Activated CD4-positive, CD25-positive, alpha-beta regulatory T cell treated with anti-CD3 and anti-CD28 coated beads, Interleukin-2, amount 50 U/mL, for 16 hours (primary cell): Measurements from ENCODE around the gene SH3RF1.
"Not testable (repeated sequence)": the region's sequence is repeated elsewhere in the genome, so short reads cannot be mapped to it uniquely, and the experiment has no call there.

ENCODE experiments used
- DNase-seq: peaks from one replicate; pipeline ENCODE4 v3.0.0-alpha.2; 2020; ENCODE audit warnings: low read depth, low spot score

The SH3RF1 gene

DNA sequence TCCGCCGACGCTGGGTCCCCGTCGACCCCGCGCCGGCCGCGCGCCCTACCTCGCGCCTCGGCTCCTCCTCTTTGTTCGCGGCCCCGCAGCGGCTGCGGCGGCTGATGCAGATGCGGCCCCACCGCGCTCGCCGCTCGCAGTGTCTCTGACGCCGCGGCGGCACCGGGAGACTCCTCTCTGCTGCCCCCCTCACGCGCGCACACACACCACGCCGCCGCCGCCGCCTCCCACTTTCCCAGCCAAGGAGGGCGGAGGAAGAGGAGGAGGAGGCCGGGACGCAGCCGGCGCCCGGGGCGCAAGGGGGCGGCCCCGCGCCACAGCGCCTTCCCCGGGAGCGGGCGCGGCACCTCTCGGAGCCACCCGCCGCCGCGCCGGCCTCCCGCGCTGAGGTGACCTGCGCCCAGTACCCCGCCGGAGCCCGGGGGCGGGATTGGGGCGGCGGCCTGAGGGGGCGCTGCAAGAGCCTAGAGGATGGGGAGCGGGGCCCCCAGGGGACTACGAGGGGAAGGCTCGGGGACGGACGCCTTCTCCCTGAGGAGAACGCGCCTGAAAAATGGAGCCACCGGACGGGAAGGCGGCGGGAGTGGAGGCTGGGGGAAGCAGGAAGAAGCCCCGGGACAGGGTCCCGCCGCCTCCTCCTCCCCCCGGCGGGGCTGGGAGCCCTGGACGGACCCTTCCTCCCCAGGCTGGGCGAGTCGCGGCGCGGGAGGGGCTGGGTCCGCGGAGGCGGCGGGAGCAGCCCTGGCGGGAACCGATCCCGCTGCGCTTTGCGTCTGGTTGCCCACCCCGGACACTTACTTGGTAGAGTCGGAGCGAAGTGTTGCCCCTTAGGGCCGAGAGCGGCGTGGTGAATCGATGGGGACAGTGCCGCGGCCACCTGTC, at the start of gene SH3RF1:
Gene SH3RF1, minus strand, starts transcription at position 147 of the 882 bp plus-strand sequence. CDS start 1,744 bp downstream, outside the sequence.
- DNase-seq, result no peak

DNA sequence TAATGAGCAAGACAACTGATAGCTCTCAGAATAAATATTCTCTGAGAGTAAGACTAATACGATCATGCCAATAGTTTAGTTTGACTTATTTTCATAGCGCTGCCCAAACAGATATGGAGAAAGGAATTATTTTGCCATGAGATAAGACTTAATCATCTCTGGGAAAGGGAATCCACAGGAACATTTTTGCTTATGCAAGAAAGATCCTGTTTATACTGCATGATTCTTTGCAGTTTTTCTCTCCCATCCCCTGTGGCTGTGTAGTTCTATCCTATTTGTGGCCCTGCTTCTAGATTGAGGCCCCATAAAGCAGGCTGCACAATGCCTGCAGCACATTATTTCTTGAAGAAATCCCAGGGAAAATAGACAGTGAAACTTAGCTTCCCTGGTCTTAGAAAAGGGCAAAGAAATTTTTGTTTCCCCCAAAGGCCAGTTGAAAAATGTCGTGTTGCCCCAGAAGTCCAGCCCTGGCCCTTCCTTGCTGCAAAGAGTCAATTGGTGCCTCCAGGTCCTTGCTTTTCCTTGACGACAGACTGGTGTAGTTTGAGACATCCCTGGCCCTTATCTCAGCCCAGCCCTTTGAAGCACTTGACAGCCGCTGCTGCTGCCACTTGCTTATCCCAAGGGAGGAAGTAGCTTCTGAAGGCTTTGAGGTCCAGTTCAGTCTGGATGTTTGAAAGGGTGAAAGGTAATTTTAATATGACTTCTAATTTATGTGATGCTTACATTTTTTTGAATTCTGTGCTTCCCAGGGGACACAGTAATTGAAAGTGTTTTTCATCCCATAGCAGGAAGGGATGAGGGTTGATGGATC, 45.0 kb upstream of the SH3RF1 start:
- no peak for DNase-seq

DNA sequence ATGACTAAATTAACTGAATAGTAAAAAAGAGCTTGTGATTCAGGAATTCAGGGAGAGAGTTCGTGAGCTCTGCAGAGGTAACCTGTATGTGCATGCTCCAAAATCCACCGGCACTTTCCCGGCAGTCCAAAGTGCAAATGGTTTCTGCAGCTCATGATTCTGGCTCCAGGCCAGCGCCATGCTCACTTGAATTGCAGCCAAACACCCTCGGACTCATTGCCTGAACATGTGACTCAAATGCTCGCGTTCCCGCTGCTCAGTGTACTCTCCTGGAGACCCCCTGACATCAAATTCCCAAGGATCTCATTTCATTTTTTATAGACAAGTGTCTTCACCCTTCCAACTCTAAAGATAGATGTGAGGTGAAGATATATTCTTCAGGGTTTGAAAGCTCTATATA, 44.1 kb upstream of the SH3RF1 start:
- DNase-seq, result no peak

DNA sequence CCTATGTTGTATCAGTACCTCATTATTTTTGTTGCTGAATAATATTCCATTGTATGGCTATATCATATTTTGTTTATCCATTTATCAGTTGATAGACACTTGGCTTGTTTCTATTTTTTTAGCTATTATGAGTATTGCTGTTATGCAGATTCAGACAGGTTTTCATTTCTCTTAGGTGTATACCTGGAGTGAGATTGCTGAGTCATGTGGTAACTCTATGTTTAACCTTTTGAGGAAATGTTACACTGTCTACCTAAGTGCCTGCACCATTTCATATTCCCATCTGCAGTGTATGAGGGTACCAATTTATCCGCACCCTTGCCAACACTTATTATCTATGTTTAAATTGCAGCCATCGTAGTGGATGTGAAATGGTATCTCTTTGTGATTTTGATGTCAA, 43.0 kb upstream of the SH3RF1 start:
- no peak for DNase-seq

DNA sequence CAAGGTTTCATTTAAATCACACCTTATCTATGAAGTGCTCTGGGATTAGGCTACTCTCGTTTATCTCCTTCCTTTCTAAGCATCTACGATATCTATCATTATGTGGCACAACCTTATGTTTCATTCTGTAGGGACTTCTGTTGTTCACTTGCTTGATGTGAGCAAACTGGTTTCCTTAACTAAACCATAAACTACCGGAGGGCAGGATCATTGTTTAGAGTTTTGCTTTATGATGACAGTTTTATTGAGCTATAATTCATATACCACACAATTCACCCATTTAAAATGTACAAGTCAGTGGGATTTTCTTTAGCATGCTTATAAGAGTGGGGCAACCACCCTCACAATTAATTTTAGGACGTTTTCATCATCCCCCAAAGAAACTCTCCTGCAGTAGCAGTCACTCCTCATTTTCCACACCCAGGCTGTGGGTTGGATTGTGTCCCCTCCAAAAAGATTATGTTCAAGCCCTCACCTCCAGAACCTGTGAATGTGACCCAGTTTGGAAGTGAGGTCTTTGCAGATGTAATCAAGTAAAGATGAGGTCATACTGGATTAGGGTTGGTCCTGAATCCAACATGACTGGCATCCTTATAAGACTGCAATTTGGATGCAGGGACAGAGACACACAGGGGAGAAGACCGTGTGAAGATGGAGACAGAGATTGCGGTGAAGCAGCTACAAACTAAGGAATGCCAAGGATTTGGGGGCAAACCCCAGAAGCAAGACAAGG, 42.1 kb upstream of the SH3RF1 start:
- no peak for DNase-seq

DNA sequence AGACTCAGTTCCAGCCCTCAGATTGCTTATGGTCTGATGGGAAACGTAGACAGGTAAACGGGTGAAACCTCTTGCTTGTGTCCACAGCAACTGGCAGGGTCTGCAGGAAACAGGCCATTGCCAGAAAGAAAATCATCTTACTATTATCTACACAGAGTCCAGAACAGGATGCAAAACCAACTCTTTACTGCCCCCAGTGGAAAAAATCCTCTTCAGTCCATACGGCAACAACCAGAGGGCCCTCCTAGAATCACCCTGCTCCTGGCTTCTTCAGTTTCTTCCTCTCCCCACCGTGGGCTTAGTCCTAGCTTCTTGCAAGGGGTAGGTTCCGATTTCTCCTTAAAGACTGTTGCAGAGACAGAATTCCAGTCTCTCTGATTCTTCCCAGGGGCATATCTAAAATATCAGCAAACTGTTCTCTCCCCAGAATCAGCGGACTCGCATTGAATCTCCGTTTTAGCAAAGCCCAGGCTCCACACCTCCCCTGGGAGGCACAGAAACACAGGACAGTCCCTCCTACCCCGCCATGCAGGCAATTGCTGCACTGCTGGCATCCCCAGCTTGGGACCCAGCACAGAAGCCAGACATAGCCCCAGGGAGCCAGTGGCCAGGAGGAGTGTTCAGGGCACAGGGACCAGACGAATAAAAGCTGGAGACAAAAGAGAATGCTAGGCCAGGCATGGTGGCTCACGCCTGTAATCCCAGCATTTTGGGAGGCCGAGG, 41.0 kb upstream of the SH3RF1 start:
- DNase-seq, result no peak

DNA sequence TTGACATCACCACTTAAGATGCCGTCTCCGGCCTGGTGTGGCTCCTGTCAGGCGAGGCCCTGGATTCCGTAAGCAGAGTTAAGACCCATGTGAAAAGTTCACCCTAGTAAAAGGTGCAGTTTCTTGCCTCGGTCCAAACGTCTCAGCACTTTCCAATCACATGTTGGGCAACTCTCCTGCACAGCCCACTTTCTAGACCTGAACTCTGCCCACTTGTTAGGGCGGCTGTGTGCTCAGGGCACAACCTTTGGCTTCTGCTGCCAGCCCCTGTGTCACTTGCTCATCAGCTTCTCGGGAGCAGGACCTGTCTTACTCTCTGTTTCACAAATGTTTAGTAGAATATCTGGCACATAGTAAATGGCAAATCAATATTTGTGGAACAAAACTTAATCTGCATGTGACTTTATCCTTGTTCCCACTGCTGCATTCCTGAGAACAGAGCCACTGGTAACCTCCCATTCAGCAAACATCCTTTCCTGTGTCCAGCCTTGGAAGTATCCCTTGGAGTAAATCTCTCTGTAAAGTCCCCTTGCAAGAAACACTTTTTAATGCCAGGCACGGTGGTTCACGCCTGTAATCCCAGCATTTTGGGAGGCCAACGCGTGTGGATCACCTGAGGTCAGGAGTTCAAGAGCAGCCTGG, 38.7 kb upstream of the SH3RF1 start:
- no peak for DNase-seq

DNA sequence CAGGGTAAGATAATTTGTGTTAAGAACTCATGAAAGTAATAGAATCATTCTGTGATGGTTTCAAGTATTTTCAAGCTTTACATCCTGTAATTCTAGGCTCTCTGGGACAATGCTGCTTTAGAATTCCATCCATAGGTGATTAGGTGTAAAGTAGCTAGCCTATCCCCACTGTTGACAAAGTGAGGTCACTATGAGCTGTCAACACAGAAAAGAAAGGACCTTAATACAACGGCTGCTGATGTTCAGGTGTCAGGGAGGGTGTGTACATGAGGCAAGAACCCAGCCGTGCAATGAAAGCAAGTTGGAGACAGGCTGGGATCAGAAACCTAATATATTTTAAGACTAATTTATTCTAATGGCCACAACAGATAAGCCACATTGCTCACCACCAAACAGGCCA, 36.8 kb upstream of the SH3RF1 start:
- no peak for DNase-seq

DNA sequence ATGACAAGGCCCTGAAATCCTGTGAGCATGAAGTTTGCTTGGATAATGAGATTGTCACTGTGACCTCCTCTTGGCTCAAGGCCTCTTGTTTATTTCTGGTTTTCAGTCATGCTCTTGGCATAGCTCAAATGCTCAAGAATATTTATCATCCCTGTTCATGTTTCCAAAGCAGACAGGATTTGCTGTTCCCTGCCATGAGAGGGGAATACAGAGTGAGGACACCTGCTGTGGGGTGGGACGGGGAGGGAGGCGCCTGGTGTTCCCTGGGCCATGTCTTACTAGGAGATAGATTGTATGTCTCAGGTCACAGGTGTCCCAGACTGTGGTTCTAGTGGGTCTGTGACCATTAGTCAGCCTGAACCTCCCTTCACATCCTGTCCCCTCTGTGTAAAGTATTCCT, 34.9 kb upstream of the SH3RF1 start:
- DNase-seq, result no peak

DNA sequence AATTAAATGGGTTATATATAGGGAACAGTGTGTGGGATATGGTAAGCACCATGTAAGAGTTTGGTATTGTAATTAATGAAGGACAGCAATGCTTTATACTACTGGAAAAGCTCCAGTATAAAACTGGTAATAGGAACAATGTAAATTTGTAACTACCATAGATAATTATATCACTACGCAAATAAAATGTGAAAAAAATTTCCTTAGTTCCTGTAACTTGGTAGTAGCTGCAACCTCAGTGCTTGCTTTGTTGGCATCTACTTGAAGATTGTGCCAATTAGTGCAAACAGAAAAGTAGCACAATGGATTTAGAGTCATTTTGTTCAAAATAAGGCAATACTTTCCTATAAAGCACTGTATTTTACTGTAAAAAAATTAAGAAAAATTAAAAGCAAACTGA, 34.4 kb upstream of the SH3RF1 start:
- DNase-seq, result no peak

DNA sequence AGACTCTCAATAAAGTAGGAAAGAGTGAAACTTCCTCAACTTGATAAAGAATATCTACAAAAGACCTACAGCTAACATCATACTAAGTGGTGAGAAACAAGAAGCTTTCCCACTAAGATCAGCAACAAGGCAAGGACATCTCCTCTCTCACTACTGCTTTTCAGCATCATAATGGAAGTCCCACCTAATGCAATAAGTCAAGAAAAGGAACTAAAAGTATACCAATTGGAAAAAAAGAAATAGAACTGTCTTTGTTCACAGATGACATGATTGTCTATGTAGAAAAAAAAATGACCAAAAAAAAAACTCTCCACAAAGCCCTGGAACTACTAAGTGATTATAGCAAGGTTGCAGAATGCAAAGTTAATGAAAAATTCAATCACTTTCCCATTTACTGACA, 25.1 kb upstream of the SH3RF1 start:
- no peak for DNase-seq

DNA sequence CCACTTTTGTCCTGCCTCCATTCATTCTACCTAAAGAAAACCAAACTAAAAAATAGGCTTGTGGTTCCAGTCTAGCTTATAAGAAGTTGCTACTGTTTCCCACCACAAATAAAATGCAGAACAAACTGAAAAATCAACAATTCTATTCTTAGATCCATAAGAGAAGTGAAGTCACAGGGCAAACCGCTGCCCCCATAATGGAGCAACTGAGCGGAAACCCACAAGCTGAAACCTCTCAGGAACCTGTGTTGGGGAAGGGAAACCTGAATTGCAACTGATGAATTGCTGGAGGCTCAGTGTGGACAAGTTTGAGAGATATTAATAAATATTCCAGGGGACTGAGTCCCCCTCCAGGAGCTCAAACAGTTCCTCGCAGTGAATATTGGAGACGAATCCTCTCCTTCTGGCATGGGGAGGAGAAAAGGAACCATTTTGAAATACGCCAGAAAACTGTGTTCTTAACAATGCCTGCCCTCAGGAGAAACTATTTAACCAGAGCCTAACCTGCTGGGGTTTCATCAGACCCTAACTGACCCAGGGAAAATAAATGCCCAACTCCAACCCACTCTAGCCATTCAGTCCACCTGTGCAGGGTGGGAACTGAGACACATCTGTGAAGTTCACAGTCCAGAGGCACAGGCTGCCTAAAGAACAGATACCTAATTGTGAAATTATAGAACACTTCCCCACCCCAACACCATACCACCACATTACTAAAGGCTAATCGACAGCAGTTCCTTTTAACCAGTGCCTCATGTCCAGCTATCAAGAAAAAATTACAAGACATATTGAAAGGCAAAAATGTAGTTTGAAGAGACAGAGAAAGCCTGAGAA, 22.8 kb upstream of the SH3RF1 start:
- DNase-seq, result no peak

DNA sequence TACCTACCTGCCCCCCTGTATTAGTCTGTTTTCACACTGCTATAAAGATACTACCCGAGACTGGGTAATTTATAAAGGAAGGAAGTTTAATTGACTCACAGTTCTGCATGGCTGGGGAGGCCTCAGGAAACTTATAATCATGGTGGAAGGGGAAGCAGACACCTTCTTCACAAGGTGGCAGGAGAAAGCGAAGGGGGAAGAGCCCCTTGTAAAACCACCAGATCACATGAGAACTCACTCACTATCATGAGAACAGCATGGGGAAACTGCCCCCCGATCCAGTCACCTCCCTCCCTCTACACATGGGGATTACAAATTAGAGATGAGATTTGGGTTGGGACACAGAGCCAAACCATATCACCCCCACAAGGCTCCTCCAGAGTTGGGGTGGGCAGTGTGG, 17.2 kb upstream of the SH3RF1 start:
- not testable (repeated sequence) for DNase-seq

DNA sequence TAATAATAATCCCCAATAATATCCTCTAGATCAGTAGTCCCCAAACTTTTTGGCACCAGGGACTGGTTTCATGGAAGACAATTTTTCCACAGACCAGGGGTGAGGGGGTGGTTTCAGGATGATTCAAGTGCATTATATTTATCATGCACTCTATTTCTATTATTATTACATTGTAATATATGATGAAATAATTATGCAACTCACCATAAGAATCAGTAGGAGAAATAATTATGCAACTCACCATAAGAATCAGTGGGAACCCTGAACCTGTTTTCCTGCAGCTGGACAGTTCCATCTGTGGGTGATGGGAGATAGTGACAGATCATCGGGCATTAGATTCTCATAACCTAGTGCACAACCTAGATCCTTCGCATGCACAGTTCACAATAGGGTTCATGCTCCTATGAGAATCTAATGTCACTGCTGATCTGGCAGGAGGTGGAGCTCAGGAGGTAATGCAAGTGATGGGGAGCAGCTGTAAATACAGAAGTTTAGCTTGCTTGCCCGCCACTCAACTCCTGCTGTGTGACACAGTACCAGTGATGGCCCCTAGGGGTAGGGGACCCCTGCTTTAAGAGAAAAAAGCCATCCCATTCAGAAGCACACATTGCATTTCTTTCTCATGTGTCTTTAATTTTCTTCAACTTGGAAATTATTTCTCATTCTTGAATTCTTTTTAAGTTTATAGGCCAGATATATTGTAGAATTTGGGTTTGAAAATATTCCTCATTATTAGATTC, 16.0 kb upstream of the SH3RF1 start:
- DNase-seq, result no peak

DNA sequence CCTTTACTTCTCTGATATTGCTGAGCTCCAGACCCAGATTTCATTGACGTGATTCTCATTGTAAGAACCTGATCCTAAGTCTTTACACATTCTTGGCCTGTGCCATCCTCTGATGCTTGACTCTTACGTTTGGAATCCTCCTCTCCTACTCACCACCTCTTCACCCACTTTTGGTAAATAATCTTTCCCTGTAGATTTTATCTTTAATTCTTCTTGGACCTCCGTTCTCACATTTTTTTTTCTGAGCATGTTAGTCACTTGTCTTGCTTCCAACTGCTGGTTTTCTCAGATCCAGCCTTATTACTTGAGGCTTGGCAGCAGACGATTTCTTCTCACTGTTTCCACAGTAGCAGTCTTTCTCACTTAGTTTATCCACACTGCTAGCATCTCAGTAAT, 12.4 kb upstream of the SH3RF1 start:
- DNase-seq, result no peak

DNA sequence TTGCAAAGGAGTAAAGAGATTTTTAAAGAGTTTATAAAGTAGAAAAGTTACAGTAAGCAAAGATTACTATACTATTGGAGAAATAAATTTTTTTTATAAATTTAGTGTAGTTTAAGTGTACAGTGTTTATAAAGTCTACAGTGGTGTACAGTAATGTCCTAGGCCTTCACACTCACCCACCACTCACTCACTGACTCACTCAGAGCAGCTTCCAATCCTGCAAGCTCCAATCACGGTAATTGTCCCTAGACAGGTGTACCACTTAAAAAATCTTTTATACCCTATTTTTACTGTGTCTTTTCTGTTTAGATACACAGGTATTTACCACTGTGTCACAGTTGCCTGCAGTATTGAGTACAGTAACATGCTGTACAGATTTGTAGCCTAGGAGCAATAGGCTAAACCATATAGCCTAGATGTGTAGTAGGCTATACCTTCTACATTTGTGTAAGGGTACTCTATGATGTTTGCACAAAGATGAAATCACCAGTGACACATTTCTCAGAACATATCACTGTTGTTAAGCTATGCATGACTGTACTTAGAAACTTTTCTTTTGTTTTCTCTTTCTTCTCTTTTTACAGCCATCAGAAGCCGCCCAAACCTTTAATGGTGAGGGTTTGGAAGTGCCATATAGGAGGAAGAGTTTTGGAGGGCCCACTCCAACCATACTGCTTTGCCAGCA, 11.8 kb upstream of the SH3RF1 start:
- no peak for DNase-seq

DNA sequence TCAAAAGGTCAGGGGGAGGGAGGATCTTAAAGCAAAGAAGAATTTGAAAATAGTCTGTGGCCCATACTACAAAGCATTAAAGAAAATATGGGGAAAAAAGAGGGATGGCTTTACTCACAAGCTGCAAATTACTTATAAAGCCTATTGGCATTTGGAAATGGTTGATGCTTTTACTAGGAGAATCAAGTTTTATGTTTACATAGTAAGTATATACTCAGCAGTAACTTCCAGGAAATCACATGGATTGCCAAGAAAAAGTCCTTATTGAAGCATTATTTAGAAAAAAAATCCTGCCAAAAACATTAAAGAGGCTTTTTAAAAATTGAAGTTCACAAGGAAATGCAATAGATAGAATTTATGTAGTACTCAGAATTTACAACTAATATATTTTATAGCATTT, 8.4 kb upstream of the SH3RF1 start:
- DNase-seq, result no peak

DNA sequence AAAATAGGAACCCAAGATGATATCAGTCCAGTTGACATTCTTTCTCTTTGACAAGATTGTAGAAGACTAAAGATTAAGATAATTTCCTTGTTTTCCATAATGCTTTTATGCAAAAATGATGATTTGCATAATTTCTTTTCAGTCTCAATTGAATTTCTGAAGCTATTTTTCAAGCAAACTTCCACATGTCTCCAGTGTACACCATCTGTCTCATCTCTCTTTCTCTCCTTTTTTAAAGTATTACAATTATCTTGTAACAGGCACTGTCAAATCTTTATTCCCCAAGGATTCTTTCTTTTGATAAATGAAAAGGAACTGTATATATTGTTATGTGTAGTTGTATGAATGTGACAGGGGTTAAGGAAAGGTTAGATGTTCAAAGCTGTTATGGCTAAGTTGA, 7.9 kb upstream of the SH3RF1 start:
- DNase-seq, result no peak

DNA sequence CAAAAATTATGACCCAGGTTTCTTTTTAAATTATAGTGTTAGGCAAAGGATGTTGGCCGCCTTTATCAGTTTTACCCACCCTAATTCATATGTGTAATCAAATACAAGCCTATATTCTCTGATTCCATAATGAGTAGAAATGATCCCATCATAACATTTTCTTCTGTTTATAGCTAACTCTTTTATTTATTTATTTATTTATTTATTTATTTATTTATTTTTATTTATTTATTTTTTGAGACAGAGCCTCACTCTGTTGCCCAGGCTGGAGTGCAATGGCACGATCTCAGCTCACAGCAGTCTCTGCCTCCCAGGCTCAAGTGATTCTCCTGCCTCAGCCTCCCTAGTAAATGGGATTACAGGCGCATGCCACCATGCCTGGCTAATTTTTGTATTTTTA, 7.1 kb upstream of the SH3RF1 start:
- DNase-seq, result not testable (repeated sequence)
